Choroid plexus epithelial cell (primary cell): Measurements from ENCODE around the gene CLECL1.

Experiments
- DNase-seq: peaks from one replicate; pipeline ENCODE4 v3.0.0-alpha.2; 2010; ENCODE audit warnings: low read depth
- H3K4me3 ChIP-seq: 2 replicates; pipeline ENCODE4 v1.5.1; 2011; ENCODE audit warnings: low read depth, mild to moderate bottlenecking, control low read depth, low read length, moderate library complexity
- CTCF ChIP-seq: conservative IDR thresholded peaks from 2 replicates; pipeline ENCODE4 v1.5.1; 2011; ENCODE audit warnings: low read depth, mild to moderate bottlenecking, control low read depth, inconsistent platforms, low read length, moderate library complexity

Gene CLECL1

GRCh38 chr12:9731393-9731792 lies 1.5 kb downstream of the CLECL1 start:
- DNase-seq = no peak
- H3K4me3 ChIP-seq = no peak overlapping the region
- no peak for TF ChIP-seq CTCF

- no peak for TF ChIP-seq CTCF
- no peak for DNase-seq
- H3K4me3 ChIP-seq = no peak overlapping the region
These were observed 2.3 kb downstream of the CLECL1 start for GRCh38 chr12:9730591-9730990.

GRCh38 chr12:9730011-9730410 lies 2.9 kb downstream of the CLECL1 start:
- DNase-seq = no peak
- no peak for TF ChIP-seq CTCF
- no peak overlapping the region for H3K4me3 ChIP-seq

GRCh38 chr12:9729082-9729481 lies 3.8 kb downstream of the CLECL1 start:
- DNase-seq = no peak
- no peak overlapping the region for H3K4me3 ChIP-seq
- TF ChIP-seq CTCF = no peak

GRCh38 chr12:9727813-9728212 lies 5.1 kb downstream of the CLECL1 start:
- no peak overlapping the region for H3K4me3 ChIP-seq
- TF ChIP-seq CTCF = no peak
- no peak for DNase-seq

GRCh38 chr12:9725213-9725870 lies 7.6 kb downstream of the CLECL1 start:
- no peak for TF ChIP-seq CTCF
- no peak for DNase-seq
- H3K4me3 ChIP-seq = no peak overlapping the region

GRCh38 chr12:9724023-9724422 lies 8.9 kb downstream of the CLECL1 start:
- H3K4me3 ChIP-seq = no peak overlapping the region
- no peak for DNase-seq
- TF ChIP-seq CTCF = no peak
